ENCODE measurements around the gene NKAIN4.
A peak's percentile ranks its signal among the peaks of the same experiment; 100 is the strongest.

Gene NKAIN4

DNA sequence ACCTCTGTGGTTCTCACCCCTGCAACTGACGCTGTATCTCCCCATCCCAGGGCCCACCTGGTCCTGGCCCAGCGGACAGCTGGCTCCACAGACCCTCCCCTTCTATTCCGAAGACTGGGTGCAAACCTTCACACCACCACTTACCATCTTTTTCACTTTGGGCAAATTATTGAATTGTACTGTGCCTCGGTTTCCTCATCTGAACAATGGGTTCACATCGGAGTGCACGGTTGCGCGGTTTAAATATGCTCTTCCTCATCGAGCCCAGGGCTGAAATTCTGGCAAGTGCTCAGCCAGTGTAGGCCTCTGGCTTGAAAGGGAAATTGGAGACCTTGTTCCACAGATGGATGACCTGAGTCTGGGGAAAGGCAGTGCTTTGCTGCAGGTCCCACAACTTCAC is 15.5 kb upstream of the NKAIN4 start:
- Mint-ChIP-seq H3K27ac (no peak overlapping the region), H3K4me1 (peaks cover 78% of the 10 kb centered on the region), H3K27me3 (ENCODE audit: low read depth, poor library complexity) (no peaks in the 10 kb centered on the region), H3K36me3 (ENCODE audit: low read depth) (peaks cover 10% of the 10 kb centered on the region), H3K9me3 (no peaks in the 10 kb centered on the region), H3K4me3 (peak overlapping the region; percentile 58)
- TF ChIP-seq CTCF (IDR thresholded peaks at IDR 0.05), result no peak
- DNase-seq, result no peak

- peak overlapping the region; percentile 93 for H3K27ac Mint-ChIP-seq
- H3K9me3 Mint-ChIP-seq, result no peaks in the 10 kb centered on the region
- H3K4me1 Mint-ChIP-seq, result peaks cover 78% of the 10 kb centered on the region
- no peak overlapping the region for H3K4me3 Mint-ChIP-seq
- H3K27me3 Mint-ChIP-seq (ENCODE audit: low read depth, poor library complexity), result no peaks in the 10 kb centered on the region
- peak; percentile 46 for DNase-seq
- peaks cover 10% of the 10 kb centered on the region for H3K36me3 Mint-ChIP-seq (ENCODE audit: low read depth)
- no peak for TF ChIP-seq CTCF (IDR thresholded peaks at IDR 0.05)
These were observed 14.6 kb upstream of the NKAIN4 start for GRCh38 chr20:63268671-63269439.

DNA sequence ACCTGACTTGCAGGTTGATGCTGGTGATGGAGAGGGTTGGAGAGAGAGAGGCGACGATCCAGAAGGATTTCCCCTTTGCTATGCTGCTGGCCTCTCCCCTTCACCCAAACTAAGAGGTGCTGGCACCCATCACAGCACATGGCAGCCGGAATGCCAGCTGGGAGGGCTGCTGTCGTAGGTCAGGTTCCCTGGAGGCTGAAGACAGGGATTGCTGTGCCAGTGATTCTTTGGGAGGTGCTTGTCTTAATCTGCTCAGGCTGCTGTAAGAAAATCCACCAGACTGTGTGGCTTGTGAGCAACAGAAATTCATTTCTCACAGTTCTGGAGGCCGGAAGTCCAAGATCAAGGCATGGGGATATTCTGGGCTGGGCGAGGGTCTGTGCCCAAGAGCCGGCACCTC is 14.0 kb upstream of the NKAIN4 start:
- H3K9me3 Mint-ChIP-seq, result no peaks in the 10 kb centered on the region
- no peaks in the 10 kb centered on the region for H3K27me3 Mint-ChIP-seq (ENCODE audit: low read depth, poor library complexity)
- peaks cover 10% of the 10 kb centered on the region for H3K36me3 Mint-ChIP-seq (ENCODE audit: low read depth)
- peak overlapping the region; percentile 93 for H3K27ac Mint-ChIP-seq
- no peak for TF ChIP-seq CTCF (IDR thresholded peaks at IDR 0.05)
- DNase-seq, result no peak
- H3K4me3 Mint-ChIP-seq, result peak overlapping the region; percentile 43
- peaks cover 75% of the 10 kb centered on the region for H3K4me1 Mint-ChIP-seq

DNA sequence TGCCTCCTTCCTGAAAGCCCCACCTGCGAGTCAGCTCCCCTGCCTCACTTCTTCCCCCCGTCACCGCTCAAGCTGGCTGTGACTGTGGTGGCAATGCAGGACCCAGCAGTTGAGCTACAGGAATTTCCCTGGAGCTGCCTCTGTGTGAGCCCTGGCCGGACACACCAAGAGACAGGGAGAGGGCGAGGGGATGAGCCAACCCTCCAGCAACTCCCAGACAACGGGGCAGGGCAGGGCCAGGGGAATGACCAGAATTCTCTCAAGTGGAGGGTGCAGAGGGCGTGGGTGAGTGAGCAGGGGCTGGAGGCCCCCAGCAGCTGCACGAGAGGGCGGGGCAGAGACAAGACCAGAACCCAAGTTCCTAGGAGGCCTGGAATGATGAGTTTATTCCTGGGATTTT is 13.4 kb upstream of the NKAIN4 start:
- DNase-seq, result no peak
- H3K4me1 Mint-ChIP-seq, result peaks cover 80% of the 10 kb centered on the region

GRCh38 chr20:63265891-63266515 is 11.7 kb upstream of the NKAIN4 start:
- H3K27ac Mint-ChIP-seq, result no peak overlapping the region
- no peak for TF ChIP-seq CTCF (IDR thresholded peaks at IDR 0.05)
- no peak overlapping the region for H3K4me3 Mint-ChIP-seq
- no peak for DNase-seq
- peaks cover 87% of the 10 kb centered on the region for H3K4me1 Mint-ChIP-seq
- H3K27me3 Mint-ChIP-seq (ENCODE audit: low read depth, poor library complexity), result no peaks in the 10 kb centered on the region
- H3K9me3 Mint-ChIP-seq, result no peaks in the 10 kb centered on the region
- peaks cover 5% of the 10 kb centered on the region for H3K36me3 Mint-ChIP-seq (ENCODE audit: low read depth)

More for the DNA sequence above, 13.4 kb upstream of the NKAIN4 start:
- Mint-ChIP-seq H3K27me3 (ENCODE audit: low read depth, poor library complexity) (no peaks in the 10 kb centered on the region), H3K4me3 (peak overlapping the region; percentile 43), H3K27ac (peak overlapping the region; percentile 93), H3K36me3 (ENCODE audit: low read depth) (peaks cover 10% of the 10 kb centered on the region), H3K9me3 (no peaks in the 10 kb centered on the region)
- no peak for TF ChIP-seq CTCF (IDR thresholded peaks at IDR 0.05)

Data from nephron progenitor cell (in vitro differentiated cells).